SKM-1 (cell line): Measurements from ENCODE around the gene SLC34A2.

Experiments used
- DNase-seq: peaks from one replicate; lab custom pipeline; 2025; ENCODE audit not compliant: unreplicated experiment; lab: John Stamatoyannopoulos, UW

Gene SLC34A2

DNA sequence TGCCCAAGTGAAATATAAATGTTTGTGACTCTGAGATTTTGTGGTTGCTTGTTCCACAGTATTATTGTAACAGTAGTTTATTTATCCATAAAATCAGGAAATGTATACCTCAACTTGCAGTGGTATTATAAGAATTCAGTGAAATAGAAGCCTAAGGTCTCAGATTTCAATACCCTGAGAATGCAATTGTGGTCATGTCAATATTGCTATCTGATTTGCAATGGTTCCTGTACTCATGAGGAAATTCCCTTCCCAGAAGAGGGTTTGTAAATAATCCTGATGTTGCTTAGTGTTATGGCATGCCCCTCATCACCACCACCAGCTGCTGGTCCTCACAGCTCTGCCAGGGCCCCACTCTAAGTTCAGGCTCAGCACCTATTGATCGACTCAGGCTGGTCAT lies 67.8 kb downstream of the SLC34A2 start:
- DNase-seq: no peak

- no peak for DNase-seq
Observed at GRCh38 chr4:25725870-25726269, 70.2 kb downstream of the SLC34A2 start.

DNA sequence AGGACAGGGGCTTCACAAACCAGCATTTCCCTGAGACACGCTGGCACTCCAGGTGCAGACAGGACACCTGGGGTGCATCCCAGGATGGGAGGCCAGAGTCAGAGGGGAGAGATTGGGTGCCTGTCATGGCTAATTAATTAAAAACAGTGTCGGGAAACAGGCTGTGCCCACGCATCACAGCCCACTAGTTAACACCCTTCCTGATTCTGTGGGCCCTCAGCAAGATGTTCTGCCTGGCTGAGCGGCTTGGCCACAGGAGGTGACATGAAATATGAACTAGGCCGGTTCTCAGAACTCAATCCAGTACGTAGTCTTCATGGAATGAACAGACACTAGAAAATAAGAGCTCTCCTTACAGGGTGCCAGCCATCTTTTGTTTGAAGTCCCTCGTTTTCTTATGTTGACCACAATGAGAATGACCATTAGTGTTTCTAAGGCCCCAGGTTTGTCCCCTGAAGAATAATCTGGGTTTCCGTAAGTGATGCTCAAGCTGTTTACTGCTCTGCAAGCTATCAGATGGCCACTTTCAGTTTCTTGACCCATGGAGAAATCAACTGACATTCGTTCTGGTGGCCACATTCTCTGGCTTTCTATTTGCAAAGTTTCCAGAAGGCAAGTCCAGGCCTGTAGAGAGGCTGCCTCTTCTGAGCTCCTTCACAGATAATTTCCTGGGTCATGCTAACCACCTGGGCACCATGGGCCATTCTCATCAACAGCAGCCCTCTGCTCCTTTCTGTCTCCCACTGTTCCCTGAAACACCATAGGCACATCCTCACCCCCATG lies 72.3 kb downstream of the SLC34A2 start:
- no peak for DNase-seq
